Bronchial epithelial cell (primary cell): ENCODE measurements around the gene EEF1AKMT2. TPM values are rescaled to one million over a fixed set of nuclear protein-coding genes. Genes with fewer than 3 reads are reported as not detected.
"Not testable (repeated sequence)": the region's sequence is repeated elsewhere in the genome, so short reads cannot be mapped to it uniquely, and the experiment has no call there.

Source experiments
- DNase-seq: peaks from one replicate; pipeline ENCODE4 v3.0.0-alpha.2; 2010; ENCODE audit warnings: low read depth
- FAIRE-seq: peaks from 2 replicates; lab custom pipeline; 2011; peaks lifted over from hg19 to GRCh38; lab: Jason Lieb, UNC
- H3K27me3 ChIP-seq: 2 replicates; pipeline ENCODE4 v1.5.1; 2011; ENCODE audit warnings: low read length; ENCODE audit not compliant: control insufficient read depth, insufficient read depth
- H3K36me3 ChIP-seq: 2 replicates; pipeline ENCODE4 v1.5.1; 2011; ENCODE audit warnings: low read length; ENCODE audit not compliant: control insufficient read depth, insufficient read depth
- H3K4me3 ChIP-seq: 2 replicates; pipeline ENCODE4 v1.5.1; 2011; ENCODE audit warnings: mild to moderate bottlenecking, low read depth, low read length, control low read depth
- total RNA-seq: library from RNA; depleted of rRNA; stranded (reverse); fragments of >200 nt; gene quantifications from 2 replicates; pipeline ENCODE4 v1.2.1, GENCODE V29; 2014
- TF ChIP-seq, protein P1 (sequence below): IDR thresholded peaks from 2 replicates; pipeline ENCODE4 v1.5.1; 2011; ENCODE audit warnings: mild to moderate bottlenecking, moderate library complexity, low read length, control low read depth, inconsistent platforms; ENCODE audit not compliant: insufficient read depth, severe bottlenecking

Gene EEF1AKMT2
- total RNA-seq, 1 donor from 2014 or later = 21.1 TPM

GRCh38 chr10:124827474-124827873 lies 35.8 kb upstream of the EEF1AKMT2 start:
- no peak for FAIRE-seq
- DNase-seq = peak; percentile 39
- TF ChIP-seq, protein P1, sequence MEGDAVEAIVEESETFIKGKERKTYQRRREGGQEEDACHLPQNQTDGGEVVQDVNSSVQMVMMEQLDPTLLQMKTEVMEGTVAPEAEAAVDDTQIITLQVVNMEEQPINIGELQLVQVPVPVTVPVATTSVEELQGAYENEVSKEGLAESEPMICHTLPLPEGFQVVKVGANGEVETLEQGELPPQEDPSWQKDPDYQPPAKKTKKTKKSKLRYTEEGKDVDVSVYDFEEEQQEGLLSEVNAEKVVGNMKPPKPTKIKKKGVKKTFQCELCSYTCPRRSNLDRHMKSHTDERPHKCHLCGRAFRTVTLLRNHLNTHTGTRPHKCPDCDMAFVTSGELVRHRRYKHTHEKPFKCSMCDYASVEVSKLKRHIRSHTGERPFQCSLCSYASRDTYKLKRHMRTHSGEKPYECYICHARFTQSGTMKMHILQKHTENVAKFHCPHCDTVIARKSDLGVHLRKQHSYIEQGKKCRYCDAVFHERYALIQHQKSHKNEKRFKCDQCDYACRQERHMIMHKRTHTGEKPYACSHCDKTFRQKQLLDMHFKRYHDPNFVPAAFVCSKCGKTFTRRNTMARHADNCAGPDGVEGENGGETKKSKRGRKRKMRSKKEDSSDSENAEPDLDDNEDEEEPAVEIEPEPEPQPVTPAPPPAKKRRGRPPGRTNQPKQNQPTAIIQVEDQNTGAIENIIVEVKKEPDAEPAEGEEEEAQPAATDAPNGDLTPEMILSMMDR = peak; percentile 39
- Histone ChIP-seq H3K36me3 (peaks cover 9% of the 10 kb centered on the region), H3K4me3 (no peak overlapping the region), H3K27me3 (no peaks in the 10 kb centered on the region)

DNA sequence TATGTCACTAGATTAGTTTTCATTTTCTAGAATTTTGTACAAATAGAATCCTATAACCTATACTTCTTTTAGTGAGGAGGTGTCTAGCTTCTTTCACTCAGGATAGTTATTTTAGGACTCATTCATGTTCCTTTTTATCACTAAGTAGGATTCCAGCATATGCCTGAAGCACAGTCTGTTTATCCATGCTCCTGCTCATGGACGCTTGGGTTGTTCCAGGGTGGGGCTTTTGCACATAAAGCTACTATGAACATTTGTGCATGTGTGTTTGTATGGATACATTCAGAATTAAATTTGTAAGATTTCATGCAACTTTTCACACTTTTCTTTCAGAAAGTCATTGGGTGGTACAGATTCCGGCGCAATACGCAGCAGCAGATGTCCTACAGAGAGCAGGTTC lies 34.6 kb upstream of the EEF1AKMT2 start:
- no peaks in the 10 kb centered on the region for H3K27me3 ChIP-seq
- TF ChIP-seq, protein P1 = no peak
- no peak overlapping the region for H3K4me3 ChIP-seq
- no peak for DNase-seq
- peaks cover 11% of the 10 kb centered on the region for H3K36me3 ChIP-seq
- FAIRE-seq = no peak

DNA sequence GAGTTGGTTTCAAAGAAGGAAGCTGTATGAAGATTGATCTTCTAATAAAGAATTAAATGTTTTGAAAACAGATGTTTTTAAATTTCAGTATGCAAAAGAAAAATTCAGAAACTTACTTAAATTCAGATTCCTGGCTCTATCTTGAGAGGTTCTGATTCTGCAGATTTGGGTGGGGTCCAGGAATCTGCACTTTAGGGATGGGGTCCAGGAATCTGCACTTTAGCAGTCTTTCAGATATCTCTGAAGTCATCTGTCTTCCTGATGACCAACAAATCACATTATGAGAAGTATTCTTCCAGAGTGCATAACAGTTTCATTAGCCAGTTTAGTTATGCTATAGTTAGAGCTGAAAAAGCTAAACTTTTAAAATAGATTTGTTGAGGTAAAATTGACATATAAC lies 34.0 kb upstream of the EEF1AKMT2 start:
- Histone ChIP-seq H3K36me3 (peaks cover 11% of the 10 kb centered on the region), H3K4me3 (no peak overlapping the region)
- FAIRE-seq = no peak

GRCh38 chr10:124824932-124825331 lies 33.2 kb upstream of the EEF1AKMT2 start:
- H3K27me3 ChIP-seq, H3K4me3 ChIP-seq, H3K36me3 ChIP-seq, DNase-seq, FAIRE-seq: not testable (repeated sequence)

More for the DNA sequence above, 34.0 kb upstream of the EEF1AKMT2 start:
- DNase-seq = no peak
- TF ChIP-seq, protein P1 = no peak
- no peaks in the 10 kb centered on the region for H3K27me3 ChIP-seq

DNA sequence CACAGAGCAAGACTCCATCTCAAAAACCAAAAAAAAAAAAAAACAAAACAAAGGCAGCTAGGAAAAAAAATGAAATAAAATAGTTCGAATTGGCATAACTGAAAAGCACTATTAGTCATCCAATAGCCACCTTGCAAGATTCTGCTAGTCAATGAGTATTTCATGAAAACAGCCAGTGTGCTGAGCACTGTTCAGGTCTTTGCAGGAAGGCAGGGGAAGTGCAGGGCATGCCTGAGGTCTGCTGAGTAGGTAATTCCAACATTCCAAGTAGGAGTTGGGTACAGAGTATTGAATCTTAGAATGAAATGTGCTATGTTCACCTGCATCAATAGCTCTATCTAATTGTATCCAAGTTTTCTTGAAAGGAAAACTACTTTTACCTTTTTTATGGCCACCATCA lies 32.8 kb upstream of the EEF1AKMT2 start:
- peak; percentile 36 for DNase-seq
- no peak for FAIRE-seq
- no peak overlapping the region for H3K4me3 ChIP-seq
- H3K27me3 ChIP-seq = no peaks in the 10 kb centered on the region
- TF ChIP-seq, protein P1 = no peak
- peaks cover 7% of the 10 kb centered on the region for H3K36me3 ChIP-seq

DNA sequence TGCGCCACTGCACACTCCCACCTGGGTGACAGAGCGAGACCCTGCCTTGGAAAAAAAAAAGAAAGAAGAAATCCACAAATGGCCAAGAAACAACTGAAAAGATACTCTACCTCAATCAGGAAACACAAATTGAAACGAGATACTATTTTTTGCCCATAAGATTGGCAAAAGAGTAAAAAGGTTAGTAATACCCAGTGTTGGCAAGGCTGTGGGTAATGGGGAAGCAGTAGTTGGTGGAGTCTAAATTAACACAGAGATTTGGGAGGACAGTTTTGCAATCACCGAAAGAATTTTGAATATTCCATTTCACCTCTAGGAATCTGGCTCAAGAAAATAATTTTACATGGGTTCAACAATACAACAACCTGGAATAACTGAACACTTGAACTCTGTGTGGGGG lies 29.8 kb upstream of the EEF1AKMT2 start:
- Histone ChIP-seq H3K4me3 (no peak overlapping the region), H3K27me3 (no peaks in the 10 kb centered on the region), H3K36me3 (peaks cover 7% of the 10 kb centered on the region)
- FAIRE-seq (no peak), DNase-seq (no peak)
- TF ChIP-seq, protein P1 = no peak
